Epidermal melanocyte (primary cell): ENCODE data around the gene URI1.

ENCODE experiments used
- DNase-seq: peaks from one replicate; pipeline ENCODE4 v3.0.0; 2011; ENCODE audit warnings: low spot score; ENCODE audit not compliant: insufficient read length

URI1 gene

DNA sequence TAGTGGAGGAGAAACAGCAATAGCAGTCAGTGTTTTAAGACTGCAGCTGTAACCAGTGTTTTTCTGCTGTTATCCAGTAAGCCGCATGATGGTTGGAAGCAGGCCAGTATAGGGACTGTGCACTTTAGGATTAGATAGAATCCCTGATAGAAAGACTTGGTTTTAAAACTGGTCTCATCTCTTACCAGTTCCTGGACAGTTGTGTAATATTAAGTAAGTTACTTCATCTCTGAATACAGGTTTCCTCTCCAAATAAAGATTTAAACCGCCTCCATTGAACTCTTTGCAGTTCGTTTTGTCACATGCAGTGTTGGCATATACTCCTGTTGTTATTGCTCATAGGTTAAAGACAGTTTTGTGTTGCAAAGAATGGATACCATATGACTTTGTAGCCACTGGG, 25.6 kb downstream of the URI1 start:
- DNase-seq, result no peak

DNA sequence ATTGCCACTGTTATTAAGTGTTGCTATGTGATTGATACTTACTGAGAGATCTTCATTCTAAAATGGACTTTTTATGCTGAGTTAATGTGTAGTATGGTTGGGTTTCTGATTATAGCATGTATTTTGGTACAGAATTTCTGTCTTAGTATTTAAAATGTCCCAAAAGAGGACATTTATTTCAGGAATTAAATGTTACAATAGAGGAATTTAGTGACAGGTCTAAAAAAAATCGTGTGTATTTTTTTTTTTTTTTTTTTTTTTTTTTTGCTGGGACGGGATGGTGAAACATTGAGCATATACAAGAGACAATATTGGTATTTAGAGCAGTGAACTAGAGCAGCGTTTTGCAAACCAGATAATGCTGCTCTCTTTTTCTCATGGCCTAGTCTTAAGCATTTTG, 27.9 kb downstream of the URI1 start:
- DNase-seq, result no peak

DNA sequence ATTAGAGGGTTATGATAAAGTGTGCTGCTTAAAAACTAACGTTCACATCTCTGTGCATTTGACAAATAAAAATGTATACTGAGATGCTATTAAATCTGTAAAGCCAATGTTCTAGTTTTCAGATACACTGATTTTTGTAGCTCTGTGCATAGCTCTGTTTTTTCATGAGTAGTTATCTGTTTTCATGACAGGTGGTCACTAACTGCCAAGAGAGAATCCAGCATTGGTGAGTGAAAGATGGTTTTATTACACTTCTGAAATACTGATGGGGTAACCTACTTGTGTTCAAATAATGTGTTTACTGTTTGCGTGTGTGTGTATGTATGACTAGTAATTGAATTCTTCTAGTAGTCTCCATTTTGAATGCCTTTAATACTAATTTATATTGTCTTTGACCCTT, 29.0 kb downstream of the URI1 start:
- DNase-seq, result no peak

DNA sequence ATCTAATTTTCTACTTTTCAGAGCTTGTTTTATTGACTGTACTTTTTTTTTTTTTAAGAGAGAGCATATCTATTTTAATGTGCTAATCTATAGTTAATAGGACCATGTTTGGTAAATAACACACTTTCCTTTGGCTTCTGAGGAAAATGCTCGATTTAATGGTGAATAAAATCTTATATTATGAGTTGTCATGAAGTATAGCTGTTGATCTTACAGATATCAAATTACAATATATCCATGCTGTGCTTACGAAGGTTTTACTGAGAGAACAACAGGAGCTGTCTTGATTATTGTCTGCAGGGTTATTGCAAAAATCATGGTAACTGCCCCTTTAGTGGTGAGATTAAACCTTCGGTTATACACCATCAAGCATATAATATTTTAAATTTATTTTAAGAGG, 29.6 kb downstream of the URI1 start:
- no peak for DNase-seq

DNA sequence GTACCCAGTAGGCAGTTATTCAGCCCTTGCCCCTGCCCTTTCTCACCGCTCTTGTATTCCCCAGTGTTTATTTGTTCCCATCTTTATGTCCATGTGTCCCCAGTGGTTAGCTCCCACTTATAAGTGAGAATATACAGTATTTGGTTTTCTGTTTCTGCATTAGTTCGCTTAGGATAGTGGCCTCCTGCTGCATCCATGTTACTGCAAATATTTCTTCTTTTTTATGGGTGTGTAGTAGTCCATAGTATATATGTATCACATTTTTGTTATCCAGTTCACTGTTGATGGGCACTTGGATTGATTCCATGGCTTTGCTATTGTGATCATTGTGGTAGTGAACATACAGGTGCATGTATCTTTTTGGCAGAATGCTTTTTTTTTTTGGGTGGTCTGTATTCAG, 32.7 kb downstream of the URI1 start:
- no peak for DNase-seq

DNA sequence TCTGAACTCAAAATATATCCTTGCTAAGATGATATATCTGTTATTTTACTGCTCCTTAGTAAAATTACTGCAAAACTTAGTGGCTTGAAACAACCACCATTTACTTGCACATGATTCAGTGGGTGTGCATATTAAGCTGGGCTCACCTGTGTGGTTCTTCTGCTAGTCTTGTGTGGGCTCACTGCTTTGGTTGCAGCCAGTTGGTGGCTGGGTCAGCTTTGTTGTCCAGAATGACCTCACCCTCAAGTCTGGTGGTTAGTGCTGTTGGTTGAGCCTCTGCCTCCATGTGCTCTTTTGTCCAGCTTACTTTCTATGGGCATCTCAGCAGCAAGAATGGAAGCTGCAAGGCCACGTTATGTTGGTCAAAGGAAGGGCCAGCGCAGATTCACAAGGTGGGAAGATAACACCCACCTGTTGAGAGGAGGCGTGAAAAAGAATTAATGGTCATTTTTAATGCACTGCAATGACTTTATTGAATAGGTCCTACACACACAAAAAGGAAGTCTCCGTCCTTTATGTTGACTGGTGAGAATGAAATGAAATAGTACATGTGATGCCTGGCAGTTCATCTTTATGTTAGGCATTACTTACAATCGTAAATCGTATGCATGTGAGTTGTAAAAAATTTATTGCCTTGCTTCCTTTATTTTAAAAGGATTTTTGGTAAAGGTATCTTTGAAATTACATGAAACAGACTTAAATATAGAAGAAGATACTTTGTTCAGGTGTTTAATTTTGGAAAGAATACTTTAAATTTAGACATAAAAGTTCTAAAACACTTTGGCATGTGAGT, 34.3 kb downstream of the URI1 start:
- no peak for DNase-seq

DNA sequence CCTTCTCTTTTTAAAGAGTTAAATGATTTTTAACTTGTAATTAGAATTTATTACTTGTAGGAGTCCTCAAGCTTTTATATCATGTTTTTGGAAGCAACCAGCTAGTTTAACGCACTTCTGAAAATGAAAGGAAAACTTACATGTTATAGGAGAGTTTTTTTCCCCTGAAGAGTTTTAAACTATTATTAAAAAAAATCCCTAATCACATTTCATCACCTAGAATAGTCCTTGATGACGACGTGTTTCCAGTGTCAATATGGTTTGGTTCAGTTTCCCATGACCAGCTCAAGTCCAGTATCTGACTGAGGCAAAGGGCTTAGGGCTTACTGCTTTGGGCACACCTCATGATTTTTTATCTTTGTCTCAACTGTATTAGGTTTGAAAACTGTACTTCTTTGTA, 36.0 kb downstream of the URI1 start:
- no peak for DNase-seq

DNA sequence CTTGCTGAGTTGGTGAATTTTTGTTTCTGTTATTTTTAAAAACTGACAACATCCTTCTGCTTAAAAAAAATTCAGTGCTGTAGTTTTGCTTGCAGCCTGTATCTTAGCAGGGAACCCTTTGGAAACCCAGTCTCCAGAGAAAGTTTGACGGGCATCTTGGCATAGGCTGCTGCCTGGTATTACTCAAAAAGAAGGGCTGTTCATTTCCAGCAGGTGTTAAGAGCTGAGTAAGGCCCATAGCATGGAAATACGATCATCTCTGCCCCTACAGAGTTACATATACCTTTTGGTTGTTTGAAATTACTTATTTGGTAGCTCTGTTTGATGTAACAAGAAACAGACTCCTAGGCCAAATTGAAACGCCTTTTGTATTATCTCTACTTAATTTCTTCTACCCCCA, 41.5 kb downstream of the URI1 start:
- no peak for DNase-seq

DNA sequence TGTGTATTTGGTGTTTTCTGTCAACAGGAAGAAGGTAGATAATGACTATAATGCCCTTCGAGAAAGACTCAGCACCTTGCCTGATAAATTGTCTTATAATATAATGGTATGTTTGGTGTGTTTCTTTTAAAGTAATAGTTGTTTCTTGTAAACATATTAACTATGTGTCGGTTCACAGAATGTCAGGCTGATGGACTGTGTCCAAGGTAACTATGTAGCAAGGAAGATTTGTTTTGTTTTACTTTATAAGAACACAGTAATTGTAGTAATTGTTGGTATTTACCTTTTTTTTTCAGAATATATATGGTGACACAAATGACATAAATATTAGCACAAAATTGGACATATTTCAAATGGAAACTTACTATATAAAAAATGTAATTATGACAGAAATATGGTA, 43.2 kb downstream of the URI1 start:
- no peak for DNase-seq

DNA sequence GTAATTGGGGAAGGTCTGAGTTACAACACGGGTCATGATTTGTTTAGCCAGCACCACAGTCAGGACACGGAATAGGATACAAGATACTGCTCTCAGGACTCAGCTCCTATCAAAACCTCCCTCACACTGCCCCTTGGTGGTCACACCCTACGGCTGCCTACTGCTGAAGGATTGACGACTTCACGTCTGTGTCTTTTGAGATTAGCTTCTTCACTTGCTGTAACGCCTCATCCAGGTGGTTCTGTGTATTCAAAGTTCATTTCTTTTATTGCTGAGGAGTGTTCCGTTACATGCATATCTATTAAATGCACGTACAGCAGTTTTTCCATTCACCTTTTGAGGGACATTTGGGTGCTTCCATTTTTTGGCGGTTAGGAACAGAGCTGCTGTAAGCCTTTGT, 46.3 kb downstream of the URI1 start:
- no peak for DNase-seq

DNA sequence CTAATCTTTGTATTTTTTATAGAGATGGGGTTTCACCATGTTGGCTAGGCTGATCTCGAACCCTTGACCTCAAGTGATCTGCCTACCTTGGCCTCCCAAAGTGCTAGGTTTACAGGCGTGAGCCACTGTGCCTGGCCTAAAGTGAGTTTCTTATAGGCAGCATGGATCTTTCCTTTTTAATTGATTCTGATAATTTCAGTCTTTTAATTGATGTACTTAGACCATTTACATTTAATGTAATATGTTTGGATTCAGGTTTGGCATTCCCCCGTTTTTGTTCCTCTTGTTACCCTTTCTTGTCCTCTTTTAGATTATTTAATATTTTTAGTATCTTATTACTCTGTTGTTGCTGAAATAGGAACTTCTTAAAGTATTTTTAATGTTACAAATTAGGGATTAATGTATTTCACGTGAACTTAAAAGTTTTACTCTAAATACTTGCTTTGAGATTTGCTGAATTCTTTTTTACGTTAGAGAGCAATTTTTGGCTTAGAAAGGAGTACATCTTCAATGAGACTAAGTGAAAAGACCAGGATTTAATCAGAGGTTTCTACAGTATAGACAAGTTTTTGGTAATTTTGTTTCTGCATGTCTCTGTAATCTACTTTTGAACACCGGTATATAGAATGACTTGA, 50.3 kb downstream of the URI1 start:
- no peak for DNase-seq

DNA sequence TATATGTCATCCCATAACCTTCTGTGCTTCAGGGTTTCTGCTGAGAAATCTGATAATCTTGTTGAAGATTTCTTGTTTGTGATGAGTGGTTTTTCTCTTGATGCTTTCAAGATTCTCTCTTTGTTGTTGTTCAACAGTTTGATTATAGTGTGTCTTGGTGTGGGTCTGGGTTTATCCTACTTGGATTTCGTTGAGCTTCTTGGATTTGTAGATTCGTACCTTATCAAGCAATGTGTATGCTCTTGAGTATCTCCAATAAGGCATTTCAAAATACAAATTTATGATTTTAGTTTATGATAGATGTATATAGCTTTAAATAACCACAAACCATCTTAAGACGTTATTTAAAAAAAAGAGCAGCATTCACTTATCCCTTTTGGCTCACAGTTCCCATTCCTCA, 57.5 kb downstream of the URI1 start:
- DNase-seq, result no peak

DNA sequence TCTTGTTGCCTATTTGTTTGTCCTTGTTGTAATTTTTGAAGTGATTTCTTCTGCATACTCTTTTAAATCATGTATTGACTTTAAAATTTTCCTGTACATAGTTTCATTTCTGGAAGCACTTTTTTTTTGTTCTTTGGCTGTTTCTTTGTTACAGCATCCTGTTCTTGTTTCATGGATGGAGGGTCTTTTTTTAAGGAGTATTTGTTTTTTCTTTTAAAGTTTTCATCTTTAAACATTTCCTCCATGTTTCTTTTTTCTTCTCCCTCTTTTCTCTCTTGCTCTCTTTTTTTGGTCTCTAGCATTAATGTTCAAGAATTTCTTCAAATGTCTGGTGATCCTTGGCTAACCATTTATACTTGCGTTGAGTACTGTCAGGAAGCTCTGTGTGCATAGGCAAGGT, 58.8 kb downstream of the URI1 start:
- no peak for DNase-seq

DNA sequence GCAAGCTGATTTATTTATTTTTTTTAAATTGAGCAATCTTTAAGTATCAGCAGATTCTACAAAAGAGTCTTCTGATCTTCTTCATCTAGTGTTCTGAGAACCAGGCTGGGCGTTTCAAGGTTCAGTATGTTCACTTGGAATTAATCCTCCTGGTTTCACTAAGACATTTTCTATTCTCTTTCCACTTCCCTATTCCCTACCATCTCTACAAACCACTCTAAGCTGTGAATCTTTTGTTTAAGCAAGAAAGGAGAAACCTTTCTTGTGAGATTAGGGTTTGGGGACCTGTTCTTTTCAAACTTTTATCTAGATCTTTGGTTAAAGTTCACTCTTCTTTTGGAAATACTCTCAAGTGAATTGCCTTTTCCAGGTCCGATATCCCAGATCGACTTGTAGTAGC, 59.3 kb downstream of the URI1 start:
- DNase-seq, result no peak

DNA sequence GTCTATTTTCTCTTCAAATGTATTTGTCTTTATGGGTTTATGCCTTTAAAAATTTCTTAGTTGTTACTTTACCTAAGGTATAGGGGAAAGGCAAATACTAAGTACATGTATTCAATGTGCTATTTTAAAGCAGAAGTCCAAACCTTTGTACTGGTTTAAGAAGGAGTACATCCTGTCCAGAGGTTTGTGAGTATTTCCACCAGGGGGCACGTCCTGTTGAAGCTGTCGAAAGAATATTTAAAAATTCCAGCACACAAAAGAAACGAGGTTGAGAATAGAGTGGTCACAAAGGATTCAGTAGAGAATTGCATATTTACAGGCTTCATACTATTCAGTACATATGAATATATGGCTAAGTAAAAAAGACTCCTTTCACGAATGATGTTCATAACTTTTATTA, 59.8 kb downstream of the URI1 start:
- no peak for DNase-seq

DNA sequence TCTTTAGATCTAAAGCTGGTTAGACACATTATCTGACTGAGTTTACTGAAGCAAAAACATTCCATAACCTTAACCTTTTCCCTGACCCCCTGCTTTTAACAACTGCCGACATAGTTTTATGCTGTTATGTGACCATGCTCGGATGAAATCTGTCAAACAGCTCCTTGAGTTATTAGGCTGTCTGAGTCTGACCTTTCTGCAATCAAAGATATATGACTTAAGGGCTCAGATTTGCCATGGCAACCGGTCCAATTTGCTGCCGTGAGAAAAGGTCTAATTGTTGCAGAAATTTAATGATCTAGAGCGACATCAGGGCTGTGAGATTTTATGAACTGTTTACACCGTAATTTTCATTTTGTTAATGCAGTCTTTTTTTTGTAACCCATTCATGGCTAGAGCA, 61.8 kb downstream of the URI1 start:
- no peak for DNase-seq

DNA sequence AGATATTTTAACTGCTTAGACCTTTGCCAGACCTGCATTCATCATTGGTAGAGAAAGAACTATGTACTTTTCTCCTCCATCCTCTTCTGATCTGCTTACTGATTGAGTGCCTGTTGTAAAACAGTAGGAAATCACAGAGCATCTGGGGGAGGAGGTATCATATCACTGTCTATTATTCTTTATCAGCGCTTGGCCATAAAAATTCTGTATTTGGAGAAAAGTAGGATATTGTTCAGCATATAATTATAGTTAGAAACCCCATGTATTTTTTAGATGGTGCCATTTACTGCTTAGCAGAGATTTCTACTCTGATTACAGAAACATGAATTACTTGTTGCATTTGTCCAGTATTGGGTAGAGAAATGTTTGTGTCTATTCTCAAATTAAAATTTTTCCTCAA, 62.4 kb downstream of the URI1 start:
- no peak for DNase-seq

DNA sequence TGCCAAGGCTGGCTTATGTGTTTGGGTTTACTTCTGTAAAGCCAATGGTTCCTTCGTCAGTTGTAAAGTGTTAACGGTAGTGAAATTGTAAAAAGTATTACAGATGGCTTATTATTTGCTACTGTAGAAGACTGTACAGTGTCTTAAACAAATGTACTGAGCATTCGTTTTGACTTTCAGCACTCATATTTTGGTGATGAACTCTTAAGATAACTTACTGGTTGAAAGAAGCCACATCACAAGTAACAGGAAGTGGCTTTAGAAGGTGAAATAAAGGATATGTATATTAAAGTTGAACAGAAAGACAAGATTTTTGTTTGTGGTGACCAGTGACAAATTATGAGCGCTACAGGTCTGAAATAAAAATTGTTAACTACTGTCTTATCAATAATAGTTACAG, 64.2 kb downstream of the URI1 start:
- no peak for DNase-seq

DNA sequence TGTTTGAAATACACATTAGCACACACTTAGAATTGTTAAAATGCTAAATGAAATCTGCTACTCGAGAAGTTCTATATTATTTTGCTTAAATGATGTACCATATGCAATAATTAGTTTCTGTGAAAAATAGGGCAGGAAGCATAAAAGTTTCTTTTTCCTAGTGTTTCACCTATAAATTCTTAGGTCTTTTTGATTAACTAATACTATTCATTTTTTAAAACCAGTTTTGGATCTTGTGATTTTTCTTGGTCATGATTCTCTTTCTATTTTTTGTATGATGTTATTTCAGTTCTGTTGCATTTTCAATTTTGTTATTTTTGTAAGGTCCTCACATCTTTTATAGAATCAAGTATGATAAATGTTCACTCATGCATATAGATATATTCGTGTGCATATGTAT, 66.1 kb downstream of the URI1 start:
- no peak for DNase-seq

DNA sequence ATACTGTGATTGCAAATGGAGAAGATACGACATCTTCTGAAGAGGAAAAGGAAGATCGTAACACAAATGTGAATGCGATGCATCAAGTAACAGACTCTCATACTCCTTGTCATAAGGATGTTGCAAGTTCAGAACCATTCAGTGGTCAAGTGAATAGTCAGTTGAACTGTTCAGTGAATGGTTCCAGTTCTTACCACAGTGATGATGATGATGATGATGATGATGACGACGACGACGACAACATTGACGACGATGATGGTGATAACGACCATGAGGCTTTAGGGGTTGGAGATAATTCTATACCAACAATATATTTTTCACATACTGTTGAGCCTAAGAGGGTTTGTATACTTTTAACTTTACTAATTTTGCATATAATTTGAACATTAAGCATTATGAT, 67.0 kb downstream of the URI1 start:
- DNase-seq, result no peak

DNA sequence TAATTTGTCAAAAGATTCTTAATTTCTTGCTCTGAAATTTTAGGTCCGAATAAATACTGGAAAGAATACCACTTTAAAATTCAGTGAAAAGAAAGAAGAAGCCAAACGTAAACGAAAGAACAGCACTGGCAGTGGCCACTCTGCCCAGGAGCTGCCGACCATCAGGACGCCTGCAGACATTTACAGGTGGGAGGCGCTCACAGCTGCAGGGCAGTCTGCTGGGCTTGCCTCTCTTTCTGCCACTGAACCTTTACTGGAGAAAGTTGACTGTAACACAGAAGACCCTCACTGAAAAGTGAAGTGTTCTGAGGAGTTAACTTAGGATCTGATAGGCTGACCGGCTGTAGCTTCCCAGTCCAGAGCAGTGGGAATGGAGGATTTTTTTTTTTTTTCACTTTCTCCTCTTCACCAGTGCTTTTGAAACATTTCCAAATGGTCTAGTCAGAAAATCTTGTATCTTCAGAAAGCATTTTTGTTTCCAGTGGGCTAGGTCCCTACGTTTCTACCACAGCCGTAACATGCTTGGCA, 69.1 kb downstream of the URI1 start:
- no peak for DNase-seq

DNA sequence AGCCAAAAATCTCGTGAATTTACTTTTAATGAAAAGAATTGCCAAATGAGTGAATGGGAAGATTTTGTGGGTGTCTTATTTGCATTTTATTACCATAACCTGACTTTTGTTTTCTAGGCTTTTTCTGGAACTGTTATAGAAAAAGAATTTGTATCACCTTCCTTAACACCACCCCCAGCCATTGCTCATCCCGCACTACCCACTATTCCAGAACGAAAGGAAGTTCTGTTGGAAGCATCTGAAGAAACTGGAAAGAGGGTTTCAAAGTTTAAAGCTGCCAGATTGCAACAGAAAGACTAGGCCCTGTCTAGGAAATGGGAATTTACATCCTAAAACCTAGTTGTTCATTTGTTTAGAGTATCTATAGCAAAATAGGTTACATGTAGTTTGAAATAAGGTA, 72.7 kb downstream of the URI1 start:
- DNase-seq, result no peak

DNA sequence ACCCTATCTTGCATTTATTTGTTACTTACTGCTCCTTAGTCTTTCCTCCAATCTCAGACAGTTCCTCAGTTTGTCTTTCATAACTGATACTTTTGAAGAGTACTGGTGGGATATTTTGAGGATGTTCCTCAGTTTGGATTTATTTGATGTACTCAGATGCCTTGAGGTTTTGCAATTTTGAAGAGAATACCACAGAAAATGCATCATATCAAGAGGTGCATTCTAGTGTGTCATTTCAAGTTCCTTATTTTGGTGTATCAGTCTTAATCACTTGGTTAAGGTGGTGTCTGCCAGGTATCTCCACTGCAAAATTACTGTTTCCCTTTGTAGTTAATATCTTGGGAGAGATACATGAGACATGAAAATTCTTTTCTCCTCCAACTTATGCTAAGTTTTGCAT, 75.1 kb downstream of the URI1 start:
- no peak for DNase-seq
